Measurements from ENCODE around the gene HS6ST2.

The HS6ST2 gene

DNA sequence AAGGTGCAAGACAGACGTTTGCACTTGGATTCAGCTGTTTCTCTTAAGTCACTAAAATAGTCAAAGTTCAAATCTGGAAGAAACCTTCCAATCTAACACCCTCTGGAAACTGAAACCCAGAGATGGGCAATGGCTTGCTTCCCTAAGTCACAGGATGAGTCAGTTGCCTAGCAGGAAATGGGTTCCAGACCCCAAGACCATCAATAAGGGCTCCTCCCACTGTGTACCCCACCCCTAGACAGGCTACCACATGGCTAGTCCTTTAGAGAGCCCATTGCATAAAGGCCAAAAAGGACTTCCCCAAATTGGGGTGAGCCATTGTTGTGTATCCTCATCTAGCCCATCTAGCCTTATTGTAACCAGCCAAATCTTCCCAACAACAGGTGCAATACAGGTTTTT lies 216.2 kb downstream of the HS6ST2 start:
- DNase-seq (ENCODE audit: low read depth, low spot score), result no peak

DNA sequence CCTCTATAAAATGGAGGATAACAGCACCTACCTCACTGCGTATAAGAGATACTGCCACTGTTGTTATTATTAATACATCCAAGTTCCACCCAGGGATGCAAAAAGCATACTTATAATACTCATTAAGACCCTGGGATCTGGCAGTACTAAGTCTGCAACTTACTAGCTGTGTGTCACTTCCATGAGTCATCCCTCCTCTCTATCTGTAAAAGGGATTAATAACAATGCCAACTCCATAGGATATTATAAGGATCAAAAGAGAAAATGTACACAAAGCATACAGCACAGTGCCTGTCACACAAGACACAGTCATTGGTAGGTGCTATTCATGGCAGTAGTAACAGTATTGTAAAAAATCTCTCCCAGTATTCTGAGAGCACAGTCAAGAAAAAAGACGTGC lies 216.7 kb downstream of the HS6ST2 start:
- no peak for DNase-seq (ENCODE audit: low read depth, low spot score)

DNA sequence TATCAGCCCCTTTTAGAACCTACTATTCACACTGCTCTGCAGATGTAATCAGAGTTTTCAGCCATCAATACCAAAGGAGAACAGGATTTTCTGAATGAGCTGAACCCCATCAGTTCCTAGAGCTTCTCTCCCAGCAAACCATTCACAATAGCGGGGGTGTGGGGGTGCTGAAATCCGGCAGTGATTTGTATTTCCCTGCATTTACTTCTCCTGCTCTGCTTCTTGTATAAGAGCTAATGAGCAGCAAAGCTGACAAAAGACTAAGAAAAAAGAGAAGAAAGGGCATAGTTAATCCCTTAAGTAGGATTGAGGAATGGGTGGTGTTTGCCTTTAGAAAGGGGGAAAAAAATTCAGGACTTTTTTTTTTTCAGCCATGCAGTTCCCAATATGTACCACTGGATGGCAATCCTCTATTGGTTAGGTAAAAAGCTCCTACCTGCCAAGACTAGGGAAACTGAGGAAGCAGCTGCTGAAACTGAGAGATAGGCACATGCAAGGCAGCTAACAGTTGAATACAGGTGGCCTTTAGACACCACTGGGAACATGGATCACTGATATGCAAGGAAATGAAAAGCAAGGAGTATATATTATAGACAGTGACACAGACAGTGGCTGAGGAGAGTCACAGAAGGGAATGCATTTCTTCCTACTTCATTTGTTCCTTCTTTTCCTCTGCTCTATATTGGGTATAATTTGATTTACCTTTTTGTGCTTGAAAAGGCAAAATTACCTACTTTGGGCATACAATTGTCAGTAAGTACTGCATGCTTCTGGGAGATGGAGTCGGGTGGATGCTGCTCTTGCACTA lies 217.9 kb downstream of the HS6ST2 start:
- no peak for DNase-seq (ENCODE audit: low read depth, low spot score)

DNA sequence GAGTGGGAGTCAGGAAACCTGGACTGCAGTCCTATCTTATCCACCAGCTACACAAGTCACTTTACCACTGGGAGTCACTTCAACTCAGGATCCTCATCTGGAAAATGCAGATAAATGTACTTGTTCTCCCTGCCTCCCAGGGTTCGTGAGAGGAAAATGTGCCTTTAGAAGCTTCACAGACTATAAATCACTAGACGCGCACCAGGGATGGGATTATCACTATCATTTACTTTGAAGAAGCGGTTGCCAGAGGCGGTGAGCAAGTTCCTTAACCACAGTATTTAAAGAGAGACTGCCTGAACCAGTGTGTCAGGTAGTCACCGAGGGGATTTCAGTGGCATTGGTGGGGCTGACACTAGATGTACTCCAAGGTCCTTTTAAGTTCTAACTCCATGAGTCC lies 219.5 kb downstream of the HS6ST2 start:
- DNase-seq (ENCODE audit: low read depth, low spot score), result no peak

DNA sequence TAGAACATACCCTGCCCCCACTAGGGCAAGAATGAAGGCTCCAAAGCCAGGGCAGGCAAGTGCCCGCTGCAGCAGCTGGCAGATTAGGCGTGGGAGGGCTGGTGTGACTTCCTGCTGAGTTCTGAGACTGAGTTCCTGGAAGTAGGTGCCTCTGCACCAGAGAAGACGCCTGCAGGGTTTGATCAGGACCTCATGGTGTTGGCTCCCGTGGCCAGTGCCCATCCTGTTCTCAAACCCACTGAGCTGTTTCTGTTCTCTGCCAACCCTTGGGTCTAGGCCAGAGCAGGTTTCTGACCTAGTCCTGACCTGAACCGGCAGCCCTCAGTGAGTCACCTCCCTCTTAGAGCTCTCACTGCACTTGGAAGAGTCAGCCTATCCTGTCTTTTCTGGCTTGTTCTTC lies 220.7 kb downstream of the HS6ST2 start:
- no peak for DNase-seq (ENCODE audit: low read depth, low spot score)

DNA sequence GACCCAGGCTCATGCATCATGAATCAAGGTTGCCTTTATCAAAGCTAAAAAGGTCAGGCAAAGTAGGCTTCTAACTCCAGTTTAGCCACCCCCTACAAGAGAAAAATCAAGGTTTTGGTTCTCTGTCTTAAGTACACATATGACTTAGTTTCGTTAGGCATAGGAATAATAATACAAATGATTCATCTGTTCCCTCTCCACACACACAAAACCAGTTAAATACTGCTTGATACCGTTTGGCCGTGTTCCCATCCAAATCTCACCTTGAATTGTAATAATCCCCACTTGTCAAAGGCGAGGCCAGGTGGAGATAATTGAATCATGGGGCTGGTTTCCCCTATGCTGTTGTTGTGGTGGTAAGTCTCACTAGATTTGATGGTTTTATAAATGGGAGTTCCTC lies 226.2 kb downstream of the HS6ST2 start:
- DNase-seq (ENCODE audit: low read depth, low spot score), result no peak

DNA sequence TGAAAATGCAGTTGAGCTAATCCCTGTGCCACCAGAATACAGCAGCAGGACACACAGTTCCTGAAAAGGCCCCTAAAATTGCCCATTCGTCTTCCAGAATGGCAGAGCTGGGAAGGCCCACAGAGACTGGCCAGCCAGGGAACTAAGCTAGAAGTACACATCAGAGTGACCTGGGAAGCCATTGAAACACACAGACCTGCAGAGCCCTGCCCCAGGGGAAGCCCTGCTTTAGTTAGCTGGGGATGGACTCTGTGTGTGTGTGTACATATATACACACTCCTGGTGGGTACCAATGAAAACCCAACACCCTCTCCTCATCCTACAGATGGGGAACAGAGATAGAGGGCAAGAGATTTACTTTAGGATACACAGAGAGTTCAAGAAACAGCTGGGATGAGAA lies 227.7 kb downstream of the HS6ST2 start:
- DNase-seq (ENCODE audit: low read depth, low spot score), result no peak

DNA sequence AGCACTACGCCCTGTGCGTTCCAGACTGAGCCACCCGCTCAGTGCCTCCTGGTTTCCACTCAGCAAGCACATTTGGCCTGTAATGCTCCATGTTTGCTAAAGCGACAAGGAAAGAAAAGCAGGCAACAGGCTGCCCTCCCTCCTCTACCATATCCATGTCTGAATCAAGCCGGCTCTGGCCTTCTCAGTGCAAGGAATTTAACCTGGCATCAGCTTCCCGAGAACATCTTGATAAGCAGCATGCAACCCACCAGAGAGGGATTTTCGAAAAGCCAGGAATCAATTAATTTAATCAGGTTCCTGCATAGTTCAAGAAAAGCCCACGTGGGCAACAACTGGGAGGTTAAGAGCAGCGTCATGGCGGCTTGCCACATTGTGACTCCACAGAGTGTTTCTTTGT lies 228.2 kb downstream of the HS6ST2 start:
- DNase-seq (ENCODE audit: low read depth, low spot score), result no peak

DNA sequence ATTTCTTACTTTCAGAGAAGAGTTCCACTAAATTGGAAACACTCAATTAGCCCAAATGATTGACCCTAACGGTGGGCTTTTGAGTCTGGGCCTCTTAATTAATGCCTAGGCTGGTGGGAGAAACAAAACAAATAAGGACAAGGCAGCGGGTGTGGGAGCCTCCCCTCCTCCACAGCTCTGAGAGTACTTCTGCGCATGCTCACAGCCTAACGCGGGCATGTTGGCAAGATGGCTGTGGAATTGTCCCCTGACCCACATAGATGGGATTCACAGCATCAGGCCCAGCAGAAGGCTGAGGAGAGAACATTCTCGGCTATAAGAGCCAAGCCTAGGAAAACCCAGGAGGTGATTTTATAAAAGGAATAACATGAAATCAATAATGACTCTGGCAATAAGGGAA lies 230.1 kb downstream of the HS6ST2 start:
- no peak for DNase-seq (ENCODE audit: low read depth, low spot score)

DNA sequence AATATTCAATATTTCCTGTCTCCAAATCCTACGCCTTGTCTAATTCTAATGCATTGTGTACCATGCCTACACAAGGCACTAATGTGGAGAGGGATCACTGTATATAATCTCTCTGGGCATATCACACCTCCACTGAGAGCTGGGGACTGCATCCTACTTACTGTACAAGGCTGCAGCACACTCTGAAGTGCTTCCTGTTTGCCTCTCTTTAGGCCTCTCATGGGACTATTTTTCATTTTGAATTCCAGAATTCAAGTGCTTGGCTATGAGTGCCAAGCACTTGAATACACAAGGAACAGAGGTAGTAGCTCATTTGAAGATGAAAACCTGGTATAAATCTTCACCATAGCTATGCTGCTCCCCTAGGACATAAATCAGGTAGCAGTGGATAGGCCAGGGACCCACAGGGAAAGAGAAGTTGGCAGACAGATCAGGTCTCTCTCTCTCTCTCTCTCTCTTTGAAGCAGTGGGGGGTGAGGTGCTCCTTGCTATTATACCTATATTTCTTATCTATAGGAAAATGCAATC lies 239.9 kb downstream of the HS6ST2 start:
- no peak for DNase-seq (ENCODE audit: low read depth, low spot score)

DNA sequence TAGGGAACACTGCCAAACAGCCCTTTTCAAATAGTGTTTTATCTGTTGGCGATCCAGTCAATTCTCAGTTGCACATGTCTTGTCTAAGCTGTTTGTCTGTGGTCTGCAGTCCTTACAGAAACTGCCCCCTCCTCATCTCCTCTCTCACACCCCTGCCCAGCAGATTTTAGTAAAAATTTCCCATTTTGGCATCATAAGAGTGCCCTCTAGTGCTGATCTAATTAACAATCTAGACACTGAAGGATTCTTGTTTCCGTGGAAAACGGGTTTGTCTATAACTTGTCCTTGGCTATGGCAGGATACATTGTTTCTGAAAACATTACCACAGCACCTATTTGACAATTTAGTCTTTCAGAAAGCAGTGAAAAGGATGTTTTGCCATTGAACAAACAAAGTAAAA lies 242.4 kb downstream of the HS6ST2 start:
- DNase-seq (ENCODE audit: low read depth, low spot score), result no peak

DNA sequence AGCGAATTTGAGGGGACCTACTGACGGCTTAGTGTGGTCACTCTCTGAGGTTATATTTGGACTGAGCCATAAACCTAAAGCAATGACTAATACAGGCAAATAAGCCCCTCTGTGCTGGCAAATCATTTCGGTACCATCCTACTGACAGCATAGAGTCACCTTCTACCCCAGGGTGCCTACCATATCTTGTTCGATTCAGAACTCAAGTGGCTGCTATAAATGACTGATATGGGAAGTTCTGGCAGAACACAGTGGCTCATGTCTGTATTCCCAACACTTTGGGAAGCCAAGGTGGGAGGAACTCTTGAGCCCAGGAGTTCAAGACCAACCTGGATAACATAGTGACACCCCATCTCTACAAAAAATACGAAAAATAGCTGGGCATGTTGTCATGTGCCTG lies 243.5 kb downstream of the HS6ST2 start:
- DNase-seq (ENCODE audit: low read depth, low spot score), result no peak

DNA sequence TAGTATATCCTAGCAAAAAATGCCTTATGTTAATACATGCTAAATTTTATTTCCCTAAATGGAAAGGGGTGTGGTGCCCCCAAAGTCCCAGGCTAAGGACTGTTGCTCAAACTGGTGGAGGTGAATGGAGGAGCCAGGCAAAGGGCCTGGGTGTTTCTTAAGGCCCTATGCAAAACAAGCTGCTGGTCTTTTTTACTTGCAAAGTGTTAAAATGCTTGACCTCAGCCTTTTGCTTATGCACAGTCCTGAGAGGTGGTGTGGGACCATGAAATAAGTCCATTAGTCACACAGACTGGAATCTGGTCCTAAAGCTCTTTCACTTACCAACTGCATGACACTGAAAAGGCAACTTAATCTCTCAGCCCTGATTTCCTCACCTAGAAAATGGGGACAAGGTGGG lies 246.1 kb downstream of the HS6ST2 start:
- no peak for DNase-seq (ENCODE audit: low read depth, low spot score)

DNA sequence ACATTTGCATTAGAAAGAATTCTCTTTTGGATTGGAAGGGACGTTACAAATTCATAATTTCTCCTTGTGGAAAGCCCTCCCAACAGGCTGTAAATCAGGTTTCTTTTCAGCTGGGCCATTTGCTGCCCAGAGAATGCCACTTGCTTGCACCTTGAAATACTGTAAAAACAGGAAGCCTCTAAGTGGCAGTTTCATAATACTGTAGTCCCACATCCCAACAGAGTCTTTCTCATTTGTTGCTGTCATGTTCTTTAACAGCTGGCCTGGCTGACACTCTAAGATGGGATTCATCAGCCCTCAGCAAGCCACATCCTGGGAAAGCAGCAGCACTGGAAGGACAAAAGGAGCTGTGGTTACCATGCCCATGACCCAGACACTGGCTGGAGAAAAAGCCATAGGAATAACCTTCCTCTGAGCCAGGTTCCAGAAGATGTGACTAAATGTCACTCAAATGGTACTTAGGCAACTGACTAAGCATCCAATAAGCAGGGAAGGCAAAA lies 247.7 kb downstream of the HS6ST2 start:
- no peak for DNase-seq (ENCODE audit: low read depth, low spot score)

DNA sequence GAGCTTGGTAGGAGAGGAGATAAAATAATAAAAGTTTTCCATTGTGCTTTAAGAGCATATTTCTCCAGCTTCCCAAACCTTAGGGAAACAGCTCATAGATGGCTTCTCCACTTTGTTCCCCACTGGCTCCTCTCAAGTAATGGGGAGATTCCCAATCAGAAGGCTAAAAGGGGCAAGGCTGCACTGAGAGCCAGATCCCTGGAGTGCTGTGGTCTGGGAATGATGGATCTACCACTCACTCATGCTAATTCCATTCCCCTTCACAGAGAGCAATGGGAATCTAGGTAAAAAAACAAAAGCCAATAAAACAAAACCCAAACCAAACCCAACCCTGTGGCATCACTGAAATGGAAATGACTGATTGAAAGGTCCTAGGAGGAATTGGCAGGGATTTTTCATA lies 249.9 kb downstream of the HS6ST2 start:
- DNase-seq (ENCODE audit: low read depth, low spot score), result no peak

DNA sequence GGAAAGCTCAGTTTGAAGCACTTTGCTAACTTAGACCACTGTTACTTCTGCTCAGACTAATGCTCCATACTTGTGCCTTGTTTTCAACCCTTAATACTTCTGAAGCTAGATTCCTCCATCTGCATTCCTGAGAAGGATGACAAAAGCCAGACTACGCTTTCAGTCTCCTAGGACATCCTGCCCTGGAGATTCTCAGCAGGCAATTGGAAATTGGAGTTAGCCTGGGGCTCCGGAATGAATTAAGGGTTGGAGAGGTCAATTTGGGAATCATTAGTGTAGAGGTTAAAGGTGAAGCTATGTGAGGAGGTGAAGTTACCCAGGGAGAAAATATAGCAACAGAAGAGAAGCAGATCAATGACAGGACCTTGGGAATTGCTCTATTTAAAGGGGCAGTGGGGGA lies 253.7 kb downstream of the HS6ST2 start:
- no peak for DNase-seq (ENCODE audit: low read depth, low spot score)

DNA sequence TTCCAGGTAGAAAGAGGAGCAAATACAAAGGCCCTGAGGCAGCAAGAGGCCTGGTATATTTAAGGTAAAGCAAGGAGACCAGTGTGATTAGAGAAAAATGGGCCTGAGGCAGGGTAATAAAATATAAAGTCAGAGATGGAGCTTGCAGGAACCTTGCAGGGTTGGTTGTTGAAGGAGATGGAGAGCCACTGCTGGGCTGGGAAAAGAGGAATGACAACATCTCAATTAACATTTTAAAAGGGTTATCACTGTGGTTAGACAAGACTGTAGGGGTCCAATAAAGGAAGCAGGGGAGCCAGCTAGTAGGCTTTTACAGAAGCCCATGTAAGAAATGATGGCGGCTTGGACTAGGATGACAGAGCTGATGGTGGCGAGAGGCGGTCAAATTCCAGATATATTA lies 264.0 kb downstream of the HS6ST2 start:
- no peak for DNase-seq (ENCODE audit: low read depth, low spot score)

DNA sequence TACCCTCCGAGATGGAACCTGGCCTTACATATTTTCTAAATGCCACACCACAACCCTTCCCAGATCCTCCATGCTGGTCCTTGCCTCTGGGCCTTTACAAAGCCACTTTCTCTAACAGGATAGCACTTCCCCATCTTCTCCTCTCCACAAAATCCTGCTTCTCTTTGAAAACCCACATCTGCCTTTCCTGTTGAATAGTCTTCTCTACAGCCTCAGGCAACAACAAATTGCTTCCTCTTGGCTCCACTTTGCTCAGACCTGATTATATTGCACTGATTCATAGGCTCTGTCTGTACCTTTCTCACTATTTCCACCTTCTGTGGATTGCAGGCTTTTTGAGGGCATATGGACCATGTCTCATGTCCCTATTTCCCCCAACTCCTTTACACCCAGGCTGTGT lies 265.9 kb downstream of the HS6ST2 start:
- no peak for DNase-seq (ENCODE audit: low read depth, low spot score)

DNA sequence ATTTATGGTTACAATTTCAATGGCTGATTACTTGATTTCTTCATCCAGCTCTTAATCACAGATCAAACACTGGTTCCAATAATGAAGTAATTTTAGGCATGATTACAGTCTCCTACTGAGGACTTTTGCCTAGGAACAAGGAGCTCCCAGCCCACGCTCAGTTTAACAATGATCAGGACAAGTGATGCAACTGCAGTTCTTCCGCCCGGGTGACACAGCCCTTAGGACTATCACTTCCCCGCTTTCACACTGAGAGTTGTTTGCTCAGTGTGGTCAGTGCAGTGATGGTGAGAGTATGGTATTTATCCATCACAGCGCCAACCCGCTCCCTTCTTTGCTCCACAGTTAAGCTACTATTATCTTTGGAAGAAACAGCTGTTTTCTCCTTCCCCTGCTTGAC lies 266.4 kb downstream of the HS6ST2 start:
- no peak for DNase-seq (ENCODE audit: low read depth, low spot score)

DNA sequence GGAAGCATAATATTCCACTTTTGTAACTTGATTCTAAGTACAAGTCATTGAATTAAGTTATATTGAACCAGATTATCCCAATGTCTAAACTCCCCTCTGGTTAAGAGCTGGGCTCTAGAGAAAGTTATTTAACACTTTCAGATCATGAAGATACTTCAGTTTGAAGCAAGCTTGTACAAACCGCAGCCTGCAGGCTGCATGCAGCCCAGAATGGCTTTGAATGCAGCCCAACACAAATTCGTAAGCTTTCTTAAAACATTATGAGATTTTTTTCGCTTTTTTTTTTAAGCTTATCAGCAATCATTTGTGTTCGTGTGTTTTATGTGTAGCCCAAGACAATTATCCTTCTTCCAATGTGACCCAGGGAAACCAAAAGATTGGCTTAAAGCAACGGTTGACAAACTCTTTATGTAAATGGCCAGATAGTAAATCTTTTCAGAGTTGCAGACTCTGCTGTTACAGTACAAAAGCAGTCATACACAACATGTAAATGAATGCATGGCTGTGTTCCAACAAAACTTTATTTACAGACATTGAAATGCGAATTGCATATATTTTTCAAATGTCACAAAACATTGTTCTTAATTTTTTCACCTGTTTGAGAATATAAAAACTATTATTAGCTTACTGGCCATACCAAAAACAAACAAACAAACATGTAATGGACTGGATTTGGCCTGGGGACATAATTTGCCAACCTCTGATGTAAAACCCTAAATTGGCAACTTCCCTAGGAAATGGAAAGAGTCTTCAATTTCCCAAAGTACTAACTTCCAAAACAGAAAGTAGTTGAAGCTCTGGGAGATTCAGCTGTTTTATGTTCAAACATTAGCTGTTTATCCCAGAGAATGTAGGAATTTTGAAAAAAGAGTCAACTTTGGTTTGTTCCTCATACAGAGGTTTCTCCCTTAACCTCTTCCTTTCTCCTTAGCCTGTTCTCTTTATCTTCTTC lies 268.5 kb downstream of the HS6ST2 start:
- no peak for DNase-seq (ENCODE audit: low read depth, low spot score)

DNA sequence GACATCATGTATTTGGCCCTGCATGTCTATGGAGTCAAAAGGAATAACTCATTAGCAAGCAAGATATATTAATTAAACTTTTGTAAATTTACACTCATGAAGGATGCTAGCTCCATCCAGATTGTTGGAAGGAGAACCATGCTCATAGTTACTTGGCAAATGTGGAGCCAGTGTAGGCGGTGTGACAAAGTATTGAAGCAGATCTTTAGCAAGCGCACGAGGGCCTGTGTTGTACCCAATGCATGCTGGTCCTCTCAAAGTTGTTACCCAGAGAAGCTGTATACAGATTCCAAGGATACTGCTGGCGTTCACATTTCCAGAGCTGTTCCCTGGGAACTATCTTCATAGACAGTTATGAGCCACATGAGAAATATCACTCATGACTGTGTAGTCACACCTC lies 273.2 kb downstream of the HS6ST2 start:
- DNase-seq (ENCODE audit: low read depth, low spot score), result no peak

DNA sequence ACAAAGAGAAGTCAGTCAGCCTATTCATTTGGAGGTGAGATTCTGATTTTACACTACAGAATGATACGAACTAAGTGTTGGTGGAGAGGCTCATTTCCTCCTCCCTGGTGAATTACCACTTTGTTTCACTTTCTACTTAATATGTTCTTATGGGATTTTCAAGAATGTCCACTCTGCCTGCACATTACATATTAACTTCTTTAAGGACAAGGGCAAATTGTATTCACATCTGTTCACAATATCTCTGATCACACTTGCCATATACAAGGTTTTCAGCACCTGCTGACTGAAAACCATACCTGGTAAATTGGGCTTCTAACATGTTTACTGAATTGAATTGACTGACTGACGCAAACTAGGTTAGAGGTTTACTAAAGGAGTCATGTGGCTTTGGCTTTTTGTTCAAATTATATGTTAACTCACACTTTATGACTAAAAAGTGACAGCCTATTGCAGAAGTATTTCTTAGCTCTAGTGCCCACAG lies 281.2 kb downstream of the HS6ST2 start:
- DNase-seq (ENCODE audit: low read depth, low spot score), result no peak
